ENCODE results near the gene PRKCB. TPM values are rescaled to one million over a fixed set of nuclear protein-coding genes. Genes with fewer than 3 reads are reported as not detected.

PRKCB gene
- total RNA-seq, 1 experiment from 2014 or later: 0.89 TPM

GRCh38 chr16:23996258-23996955 lies 160.6 kb downstream of the PRKCB start:
- Histone ChIP-seq H3K27ac (ENCODE audit: low read depth, low read length) (no peak overlapping the region), H3K9me2 (ENCODE audit: insufficient read depth) (no peaks in the 10 kb centered on the region), H3K9me3 (ENCODE audit: control insufficient read depth in 1 of 2, insufficient read depth in 1 of 2, low read depth in 1 of 2, low read length in 2 of 2) (no peaks in the 10 kb centered on the region), H3K27me3 (ENCODE audit: insufficient read depth, low read length) (peaks cover 21% of the 10 kb centered on the region; the same call in 1 of the 2 replicates), H3K36me3 (ENCODE audit: control insufficient read depth in 1 of 2, insufficient read depth in 2 of 2, low read length in 2 of 2) (no peaks in the 10 kb centered on the region), H2AFZ (ENCODE audit: low read depth, low read length, poor library complexity, severe bottlenecking) (no peak overlapping the region), H3K79me2 (ENCODE audit: insufficient read depth, low read length) (no peaks in the 10 kb centered on the region), H3K4me2 (ENCODE audit: low read length) (no peak overlapping the region), H4K20me1 (ENCODE audit: insufficient read depth) (no peaks in the 10 kb centered on the region), H3K4me1 (ENCODE audit: control insufficient read depth in 1 of 2, insufficient read depth in 2 of 2, low read length in 2 of 2) (no peaks in the 10 kb centered on the region), H3K9ac (ENCODE audit: low read length) (no peak overlapping the region), H3K4me3 (replicated peaks in 1 of 2; ENCODE audit: low read depth in 1 of 2, low read length in 2 of 2) (no peak overlapping the region)
- DNase-seq (ENCODE audit: low read depth, low spot score) (no peak), ATAC-seq (no peak)
- CTCF ChIA-PET: no interaction called here
- BruUV-seq (replicated peaks): no TSS peak
- RAD21 ChIA-PET (ENCODE audit: low non-redundant PET in 1 of 2, low total read pairs in 2 of 2, uncharacterized antibody in 2 of 2, unreplicated experiment in 2 of 2): no interaction called here
- intact Hi-C loops (cut with micrococcal nuclease): no loop called here
- POLR2A ChIA-PET: no interaction called here
- TF ChIP-seq YY1 (IDR thresholded peaks at IDR 0.05; ENCODE audit: extremely low read depth, insufficient replicate concordance, low read depth, low read length): no peak
- TF ChIP-seq CEBPB (IDR thresholded peaks at IDR 0.05; ENCODE audit: low read depth): no peak
- no peak for TF ChIP-seq TCF7L2 (IDR thresholded peaks at IDR 0.05; ENCODE audit: borderline replicate concordance, extremely low read depth, insufficient read depth, insufficient read length)
- no peak for TF ChIP-seq EGR1 (IDR thresholded peaks at IDR 0.05; ENCODE audit: low read depth)

GRCh38 chr16:23998771-23999170 lies 163.0 kb downstream of the PRKCB start:
- ChIA-PET POLR2A (no interaction called here), RAD21 (ENCODE audit: low non-redundant PET in 1 of 2, low total read pairs in 2 of 2, uncharacterized antibody in 2 of 2, unreplicated experiment in 2 of 2) (no interaction called here), CTCF (no interaction called here)
- Histone ChIP-seq H3K27ac (ENCODE audit: low read depth, low read length) (no peak overlapping the region), H3K36me3 (ENCODE audit: control insufficient read depth in 1 of 2, insufficient read depth in 2 of 2, low read length in 2 of 2) (no peaks in the 10 kb centered on the region), H3K27me3 (ENCODE audit: insufficient read depth, low read length) (peaks cover 18% of the 10 kb centered on the region; the same call in 1 of the 2 replicates), H3K4me2 (ENCODE audit: low read length) (no peak overlapping the region), H3K9ac (ENCODE audit: low read length) (no peak overlapping the region), H2AFZ (ENCODE audit: low read depth, low read length, poor library complexity, severe bottlenecking) (no peak overlapping the region), H3K9me2 (ENCODE audit: insufficient read depth) (no peaks in the 10 kb centered on the region), H3K79me2 (ENCODE audit: insufficient read depth, low read length) (no peaks in the 10 kb centered on the region), H3K9me3 (ENCODE audit: control insufficient read depth in 1 of 2, insufficient read depth in 1 of 2, low read depth in 1 of 2, low read length in 2 of 2) (no peaks in the 10 kb centered on the region), H3K4me3 (replicated peaks in 1 of 2; ENCODE audit: low read depth in 1 of 2, low read length in 2 of 2) (no peak overlapping the region), H3K4me1 (ENCODE audit: control insufficient read depth in 1 of 2, insufficient read depth in 2 of 2, low read length in 2 of 2) (no peaks in the 10 kb centered on the region), H4K20me1 (ENCODE audit: insufficient read depth) (no peaks in the 10 kb centered on the region)
- intact Hi-C loops (cut with micrococcal nuclease): no loop called here
- BruUV-seq (replicated peaks): no TSS peak
- DNase-seq (ENCODE audit: low read depth, low spot score) (no peak), ATAC-seq (no peak)
- TF ChIP-seq MAX (IDR thresholded peaks at IDR 0.05): no peak
- TF ChIP-seq EZH2phosphoT487 (IDR thresholded peaks at IDR 0.05; ENCODE audit: borderline replicate concordance): no peak
- TF ChIP-seq EZH2 (IDR thresholded peaks at IDR 0.05): no peak

Measured in HCT116 (cell line).